NK-92 (cell line): ENCODE measurements around the gene AURKB.

Experiments used
- DNase-seq: peaks from one replicate; lab custom pipeline; 2025; ENCODE audit not compliant: unreplicated experiment; lab: John Stamatoyannopoulos, UW

Gene AURKB

GRCh38 chr17:8162997-8163977, 47.1 kb downstream of the AURKB start:
- no peak for DNase-seq

- DNase-seq: no peak
These were observed 48.0 kb downstream of the AURKB start, which contains the start of gene VAMP2 for GRCh38 chr17:8162233-8162996. Gene VAMP2, minus strand, starts transcription at chr17:8162948. Its CDS starts 69 bp downstream, at chr17:8162879.

DNA sequence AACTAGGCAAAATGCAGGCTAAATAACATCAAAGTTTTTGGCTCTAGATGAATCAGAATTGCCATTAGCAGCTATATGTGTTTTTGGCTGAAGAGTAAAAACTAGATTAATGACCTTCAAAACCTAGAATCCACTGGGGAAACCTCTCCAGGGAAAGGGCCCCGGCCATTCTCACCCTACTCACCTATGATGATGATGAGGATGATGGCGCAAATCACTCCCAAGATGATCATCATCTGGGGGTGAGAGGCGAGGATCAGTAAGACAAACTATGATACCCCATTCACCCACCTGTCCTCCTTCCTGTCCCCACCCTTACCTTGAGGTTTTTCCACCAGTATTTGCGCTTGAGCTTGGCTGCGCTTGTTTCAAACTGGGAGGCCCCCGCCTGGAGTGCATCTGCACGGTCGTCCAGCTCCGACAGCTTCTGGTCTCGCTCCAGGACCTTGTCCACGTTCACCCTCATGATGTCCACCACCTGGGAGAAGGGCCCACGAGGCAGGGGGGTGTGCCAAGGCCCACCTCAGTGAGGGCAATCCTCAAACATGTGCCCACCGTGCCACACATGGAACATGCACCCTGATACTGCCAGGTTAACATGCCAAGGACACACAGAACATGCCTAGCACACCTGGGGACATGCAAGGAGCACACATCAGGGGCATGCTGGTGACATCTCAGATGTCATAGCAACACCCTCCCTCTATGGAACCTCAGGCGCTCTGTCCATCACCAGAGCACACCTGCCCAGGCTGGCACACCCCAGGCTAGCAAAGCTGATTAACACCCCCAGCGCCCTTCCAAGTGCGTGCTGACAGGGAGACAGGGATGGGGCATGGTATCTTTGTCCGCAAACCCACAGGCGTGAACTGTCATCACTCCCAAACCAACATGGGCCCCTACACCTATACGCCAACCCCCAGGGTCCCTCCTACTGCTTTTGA, 48.8 kb downstream of the AURKB start:
- no peak for DNase-seq

GRCh38 chr17:8160741-8161221, 49.6 kb downstream of the AURKB start:
- no peak for DNase-seq

DNA sequence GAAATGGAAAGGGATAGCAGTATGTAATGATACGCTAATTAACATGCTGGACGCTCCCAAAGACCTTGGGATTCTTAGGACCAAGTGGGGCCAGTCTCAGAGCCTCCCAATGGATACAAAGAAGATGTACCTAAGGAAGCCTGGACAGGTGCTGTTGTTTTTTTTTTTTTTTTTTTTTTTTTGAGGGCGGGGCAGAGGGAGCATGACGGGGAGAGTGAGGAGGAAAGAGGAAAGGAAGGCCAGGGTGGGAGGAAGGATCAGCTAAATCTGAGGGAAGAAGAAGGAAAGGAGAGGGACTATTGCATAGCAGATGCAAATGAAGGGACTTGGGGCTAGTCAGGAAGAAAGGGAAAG, 50.2 kb downstream of the AURKB start:
- DNase-seq: no peak

- DNase-seq: no peak
These were observed 50.7 kb downstream of the AURKB start for GRCh38 chr17:8159459-8160223.

DNA sequence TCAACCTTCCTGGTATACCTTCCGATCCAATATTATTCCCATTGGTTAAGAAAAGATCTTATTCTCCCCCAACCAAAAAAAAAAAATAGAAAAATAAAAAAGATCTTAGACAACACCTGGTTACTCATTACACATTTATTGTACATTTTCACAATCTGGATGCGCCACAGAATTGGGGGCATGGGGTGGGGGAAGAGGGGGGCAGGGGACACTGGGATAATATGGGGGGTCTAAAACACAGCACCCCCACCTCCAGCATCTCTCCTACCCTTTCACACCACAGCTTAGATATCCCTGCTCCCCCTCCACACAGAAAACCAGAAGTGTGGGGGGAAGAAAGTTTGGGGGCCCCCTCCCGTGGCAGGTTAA, 51.4 kb downstream of the AURKB start:
- DNase-seq: no peak

- peak; percentile 29 for DNase-seq
These were observed 51.9 kb downstream of the AURKB start for GRCh38 chr17:8158267-8159031.

DNA sequence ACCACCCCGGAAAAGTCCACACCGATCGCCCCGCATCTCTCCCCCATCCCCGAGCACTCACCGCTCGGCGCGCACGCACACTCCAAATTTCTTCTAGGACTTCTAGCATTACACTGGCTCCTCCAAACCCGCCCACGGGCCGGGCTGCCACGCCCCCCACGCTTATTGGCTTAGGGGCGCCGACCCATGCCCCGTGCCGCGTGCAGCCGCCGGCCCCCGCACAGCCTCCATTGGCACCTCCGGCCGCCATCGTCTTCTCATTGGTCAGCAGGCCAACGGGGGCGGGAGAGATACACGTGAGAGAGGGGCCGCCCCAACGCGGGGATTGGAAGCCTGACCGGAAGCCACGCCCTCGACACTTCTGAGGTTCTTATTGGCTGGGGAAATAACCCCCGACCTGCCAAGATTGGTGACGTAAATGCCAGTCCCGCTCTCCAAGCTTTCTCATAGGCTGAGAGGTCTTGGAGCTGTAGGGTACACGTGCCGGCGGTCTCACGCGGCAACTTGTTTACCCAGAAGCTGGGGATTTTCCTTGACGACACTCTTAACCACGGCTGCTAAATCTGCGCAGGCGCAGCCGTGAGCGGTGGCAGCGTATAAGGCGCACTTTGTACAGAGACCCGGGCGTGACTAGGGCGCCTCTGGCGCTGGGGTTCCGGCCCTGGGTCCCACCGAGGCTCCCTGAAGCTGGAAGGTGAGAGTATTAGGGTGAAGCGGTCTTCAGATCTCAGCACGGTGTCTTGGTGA, 54.0 kb downstream of the AURKB start:
- peak; percentile 100 for DNase-seq

DNA sequence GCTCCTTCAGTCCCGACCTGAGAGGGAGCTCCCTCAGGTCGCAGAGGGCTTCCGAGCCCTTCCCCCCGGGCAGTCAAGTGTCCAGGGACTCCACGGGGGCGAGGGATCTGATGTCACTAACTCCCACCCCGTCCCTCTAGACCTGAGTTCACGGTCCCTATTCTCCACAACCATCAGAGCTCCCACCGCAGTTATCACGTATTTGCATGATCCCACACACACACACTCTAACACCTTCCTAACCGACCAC, 54.5 kb downstream of the AURKB start:
- no peak for DNase-seq

- DNase-seq: no peak
These were observed 55.0 kb downstream of the AURKB start for GRCh38 chr17:8155231-8155995.
